Brain microvascular endothelial cell (primary cell): ENCODE data around the gene LRRK1.

Experiments
- DNase-seq: peaks from one replicate; pipeline ENCODE4 v3.0.0-alpha.2; 2020
- H3K27ac ChIP-seq: fragments of 250-450 bp; sonication (Bioruptor Pico); 2 replicates; pipeline ENCODE4 v1.5.1; 2020; ENCODE audit warnings: mild to moderate bottlenecking, moderate library complexity
- H3K27me3 ChIP-seq: fragments of 250-450 bp; sonication (Bioruptor Pico); replicated peaks from 2 replicates; pipeline ENCODE4 v1.5.1; 2020; ENCODE audit warnings: mild to moderate bottlenecking
- H3K36me3 ChIP-seq: fragments of 250-450 bp; sonication (Bioruptor Pico); replicated peaks from 2 replicates; pipeline ENCODE4 v1.5.1; 2020; ENCODE audit warnings: mild to moderate bottlenecking
- H3K4me3 ChIP-seq: 2 replicates; pipeline ENCODE4 v1.5.1; 2011; ENCODE audit warnings: low read depth, mild to moderate bottlenecking, control low read depth, low read length, moderate library complexity
- CTCF ChIP-seq: IDR thresholded peaks from 2 replicates; pipeline ENCODE4 v1.5.1; 2011; ENCODE audit warnings: low read depth, mild to moderate bottlenecking, moderate library complexity, low read length, control low read depth, inconsistent platforms; ENCODE audit errors: missing control alignments
- in situ Hi-C: cut with HindIII; loops from 2 replicates; pipeline ENCODE4 v1.10.0; 2017; ENCODE audit warnings: low sequenced_read_pairs, low pct_ligation_motif_present

LRRK1 gene

GRCh38 chr15:100966997-100967396 is 47.8 kb downstream of the LRRK1 start:
- H3K36me3 ChIP-seq = no peaks in the 10 kb centered on the region
- H3K27ac ChIP-seq = no peak overlapping the region
- H3K4me3 ChIP-seq = no peak overlapping the region
- in situ Hi-C loops = no loop called here
- H3K27me3 ChIP-seq = no peaks in the 10 kb centered on the region
- DNase-seq = no peak
- no peak for TF ChIP-seq CTCF

- Histone ChIP-seq H3K27ac (no peak overlapping the region), H3K27me3 (peaks cover 6% of the 10 kb centered on the region), H3K4me3 (no peak overlapping the region), H3K36me3 (no peaks in the 10 kb centered on the region)
- TF ChIP-seq CTCF = no peak
- in situ Hi-C loops = no loop called here
- peak; percentile 72 for DNase-seq
Observed at GRCh38 chr15:100968050-100968966, 49.2 kb downstream of the LRRK1 start.

GRCh38 chr15:100972975-100973350 is 53.8 kb downstream of the LRRK1 start:
- in situ Hi-C loops = no loop called here
- Histone ChIP-seq H3K36me3 (no peaks in the 10 kb centered on the region), H3K4me3 (peak overlapping the region; percentile 53), H3K27ac (no peak overlapping the region), H3K27me3 (peaks cover 22% of the 10 kb centered on the region)
- no peak for TF ChIP-seq CTCF
- no peak for DNase-seq

- no peak for DNase-seq
Observed at GRCh38 chr15:100973351-100974111, 54.4 kb downstream of the LRRK1 start.

GRCh38 chr15:100975043-100975442 is 55.9 kb downstream of the LRRK1 start:
- peaks cover 22% of the 10 kb centered on the region for H3K27me3 ChIP-seq
- no peak for TF ChIP-seq CTCF
- in situ Hi-C loops = no loop called here
- no peaks in the 10 kb centered on the region for H3K36me3 ChIP-seq
- DNase-seq = no peak
- no peak overlapping the region for H3K27ac ChIP-seq
- no peak overlapping the region for H3K4me3 ChIP-seq

More at GRCh38 chr15:100973351-100974111, 54.4 kb downstream of the LRRK1 start:
- H3K4me3 ChIP-seq = peak overlapping the region; percentile 53
- in situ Hi-C loops = no loop called here
- no peaks in the 10 kb centered on the region for H3K36me3 ChIP-seq
- no peak for TF ChIP-seq CTCF
- no peak overlapping the region for H3K27ac ChIP-seq
- H3K27me3 ChIP-seq = peaks cover 22% of the 10 kb centered on the region
